BE2C (cell line): ENCODE data around the gene VAX1.
"Not testable (repeated sequence)": the region's sequence is repeated elsewhere in the genome, so short reads cannot be mapped to it uniquely, and the experiment has no call there.

Source experiments
- DNase-seq: peaks from one replicate; pipeline ENCODE4 v3.0.0-alpha.2; 2020
- H3K27me3 ChIP-seq: fragments of 250-450 bp; sonication (Bioruptor Pico); 2 replicates; pipeline ENCODE4 v1.5.1; 2020; ENCODE audit warnings: mild to moderate bottlenecking
- H3K36me3 ChIP-seq: fragments of 250-450 bp; sonication (Bioruptor Pico); 2 replicates; pipeline ENCODE4 v1.5.1; 2020; ENCODE audit warnings: mild to moderate bottlenecking
- H3K4me1 ChIP-seq: fragments of 250-450 bp; sonication (Bioruptor Pico); 2 replicates; pipeline ENCODE4 v1.5.1; 2020
- H3K4me3 ChIP-seq: 2 replicates; pipeline ENCODE4 v1.5.1; 2011; ENCODE audit warnings: low read depth, low read length
- H3K9me3 ChIP-seq: fragments of 250-450 bp; sonication (Bioruptor Pico); 2 replicates; pipeline ENCODE4 v1.5.1; 2020
- CTCF ChIP-seq: IDR thresholded peaks from 2 replicates; pipeline ENCODE4 v1.5.1; 2012; ENCODE audit warnings: mild to moderate bottlenecking, low read depth, low read length

Gene VAX1

GRCh38 chr10:117131376-117132327, 6.4 kb downstream of the VAX1 start:
- H3K4me3 ChIP-seq: no peak overlapping the region
- H3K36me3 ChIP-seq: no peaks in the 10 kb centered on the region
- no peak for DNase-seq
- H3K27me3 ChIP-seq: peaks cover 76% of the 10 kb centered on the region
- no peaks in the 10 kb centered on the region for H3K9me3 ChIP-seq
- TF ChIP-seq CTCF: no peak
- no peaks in the 10 kb centered on the region for H3K4me1 ChIP-seq

- Histone ChIP-seq H3K36me3 (no peaks in the 10 kb centered on the region), H3K4me3 (no peak overlapping the region), H3K9me3 (no peaks in the 10 kb centered on the region), H3K27me3 (peaks cover 68% of the 10 kb centered on the region), H3K4me1 (no peaks in the 10 kb centered on the region)
- DNase-seq: no peak
- no peak for TF ChIP-seq CTCF
These were observed 7.2 kb downstream of the VAX1 start for GRCh38 chr10:117130862-117131375.

GRCh38 chr10:117130346-117130745, 7.7 kb downstream of the VAX1 start:
- no peak overlapping the region for H3K4me3 ChIP-seq
- no peak for TF ChIP-seq CTCF
- no peaks in the 10 kb centered on the region for H3K4me1 ChIP-seq
- H3K36me3 ChIP-seq: no peaks in the 10 kb centered on the region
- H3K27me3 ChIP-seq: peaks cover 63% of the 10 kb centered on the region
- no peak for DNase-seq
- no peaks in the 10 kb centered on the region for H3K9me3 ChIP-seq

GRCh38 chr10:117126645-117127044, 11.4 kb downstream of the VAX1 start:
- not testable (repeated sequence) for H3K4me3 ChIP-seq, H3K9me3 ChIP-seq, DNase-seq, H3K4me1 ChIP-seq, H3K36me3 ChIP-seq
- peaks cover 30% of the 10 kb centered on the region for H3K27me3 ChIP-seq

GRCh38 chr10:117126034-117126433, 12.0 kb downstream of the VAX1 start:
- Histone ChIP-seq H3K27me3 (peaks cover 24% of the 10 kb centered on the region), H3K36me3 (no peaks in the 10 kb centered on the region), H3K4me1 (no peaks in the 10 kb centered on the region), H3K4me3 (no peak overlapping the region), H3K9me3 (no peaks in the 10 kb centered on the region)
- no peak for TF ChIP-seq CTCF
- DNase-seq: no peak

GRCh38 chr10:117112220-117112619, 25.9 kb downstream of the VAX1 start:
- no peaks in the 10 kb centered on the region for H3K9me3 ChIP-seq
- no peak for DNase-seq
- H3K36me3 ChIP-seq: no peaks in the 10 kb centered on the region

More at GRCh38 chr10:117112220-117112619, 25.9 kb downstream of the VAX1 start:
- peak; percentile 43 for TF ChIP-seq CTCF
- no peaks in the 10 kb centered on the region for H3K27me3 ChIP-seq
- H3K4me3 ChIP-seq: no peak overlapping the region
- H3K4me1 ChIP-seq: no peaks in the 10 kb centered on the region
